GM20431 (cell line): ENCODE measurements around the gene CLDN9.

Experiments
- in situ Hi-C: fragments of 300-500 bp; cut with MseI, MboI; formaldehyde crosslinking; loops from one replicate; pipeline ENCODE4 v1.15.0; 2020; ENCODE audit warnings: low sequenced_read_pairs; ENCODE audit not compliant: unreplicated experiment

The CLDN9 gene

GRCh38 chr16:2973605-2974318, 39.0 kb upstream of the CLDN9 start:
- in situ Hi-C loops: no loop called here

GRCh38 chr16:2974319-2975056, 38.2 kb upstream of the CLDN9 start:
- in situ Hi-C loops: no loop called here

- in situ Hi-C loops: no loop called here
These were observed 37.4 kb upstream of the CLDN9 start for GRCh38 chr16:2975161-2975795.

GRCh38 chr16:2976201-2976600, 36.5 kb upstream of the CLDN9 start:
- in situ Hi-C loops: no loop called here

GRCh38 chr16:2976673-2977072, 36.0 kb upstream of the CLDN9 start:
- in situ Hi-C loops: no loop called here

GRCh38 chr16:2977440-2977839, 35.3 kb upstream of the CLDN9 start:
- in situ Hi-C loops: no loop called here

- in situ Hi-C loops: no loop called here
These were observed 33.0 kb upstream of the CLDN9 start for GRCh38 chr16:2979669-2980226.

GRCh38 chr16:2980227-2981176, 32.2 kb upstream of the CLDN9 start, which contains the start of gene PKMYT1:
Gene PKMYT1 (minus strand): TSS chr16:2980446. CDS start chr16:2979657, 789 bp downstream.
- in situ Hi-C loops: no loop called here

GRCh38 chr16:2981177-2981898, 31.4 kb upstream of the CLDN9 start:
- in situ Hi-C loops: no loop called here

- in situ Hi-C loops: no loop called here
These were observed 30.8 kb upstream of the CLDN9 start for GRCh38 chr16:2981899-2982250.

- in situ Hi-C loops: no loop called here
These were observed 30.3 kb upstream of the CLDN9 start for GRCh38 chr16:2982402-2982801.

GRCh38 chr16:2983706-2984136, 29.0 kb upstream of the CLDN9 start:
- in situ Hi-C loops: no loop called here

- in situ Hi-C loops: no loop called here
These were observed 27.3 kb upstream of the CLDN9 start for GRCh38 chr16:2985462-2985861.

GRCh38 chr16:2985893-2986355, 26.8 kb upstream of the CLDN9 start:
- in situ Hi-C loops: no loop called here

GRCh38 chr16:2986623-2987188, 26.0 kb upstream of the CLDN9 start:
- in situ Hi-C loops: no loop called here

- in situ Hi-C loops: no loop called here
These were observed 25.4 kb upstream of the CLDN9 start for GRCh38 chr16:2987286-2987685.

GRCh38 chr16:2987833-2988232, 24.9 kb upstream of the CLDN9 start:
- in situ Hi-C loops: no loop called here

GRCh38 chr16:2988590-2989099, 24.1 kb upstream of the CLDN9 start:
- in situ Hi-C loops: no loop called here
